Activated CD8-positive, alpha-beta memory T cell treated with anti-CD3 and anti-CD28 coated beads for 1 hour (primary cell): Measurements from ENCODE around the gene MT1B.
A peak's percentile ranks its signal among the peaks of the same experiment; 100 is the strongest.

Experiments
- DNase-seq, 2 donors: peaks; one replicate each; pipeline ENCODE4 v3.0.0-alpha.2; 2020; ENCODE audit warnings: low read depth in 1 of 2; ENCODE audit errors: extremely low read depth in 1 of 2

Gene MT1B

GRCh38 chr16:56636616-56637413 is 14.9 kb upstream of the MT1B start:
- DNase-seq, result no peak

- DNase-seq, result no peak
Measured at GRCh38 chr16:56637814-56638750, 13.6 kb upstream of the MT1B start, which contains the start of gene MT1A. MT1A (plus strand) TSS chr16:56638666; CDS start chr16:56638739, 73 bp downstream.

GRCh38 chr16:56639045-56639444 is 12.6 kb upstream of the MT1B start:
- no peak for DNase-seq

- no peak for DNase-seq
Measured at GRCh38 chr16:56640076-56640475, 11.6 kb upstream of the MT1B start.

GRCh38 chr16:56641166-56641565 is 10.5 kb upstream of the MT1B start:
- no peak for DNase-seq

GRCh38 chr16:56643080-56643778 is 8.5 kb upstream of the MT1B start:
- DNase-seq, result peak; percentile 42 to 57

GRCh38 chr16:56643833-56644232 is 7.9 kb upstream of the MT1B start:
- DNase-seq, result no peak

GRCh38 chr16:56645311-56645710 is 6.4 kb upstream of the MT1B start:
- no peak for DNase-seq

GRCh38 chr16:56645838-56646237 is 5.8 kb upstream of the MT1B start:
- DNase-seq, result no peak

GRCh38 chr16:56647641-56648431 is 3.9 kb upstream of the MT1B start:
- no peak for DNase-seq

- DNase-seq, result no peak
Measured at GRCh38 chr16:56649271-56649670, 2.4 kb upstream of the MT1B start.

- DNase-seq, result no peak
Measured at GRCh38 chr16:56649820-56650219, 1.9 kb upstream of the MT1B start.

- DNase-seq, result no peak
Measured at GRCh38 chr16:56652600-56652999, 914 bp downstream of the MT1B start.

GRCh38 chr16:56653218-56653617 is 1.5 kb downstream of the MT1B start:
- no peak for DNase-seq

GRCh38 chr16:56657555-56658326 is 6.1 kb downstream of the MT1B start, which contains the start of gene MT1F:
MT1F (plus strand) TSS chr16:56657959; CDS start chr16:56658059, 100 bp downstream.
- DNase-seq, result peak; percentile 24 to 62

GRCh38 chr16:56658327-56658875 is 6.7 kb downstream of the MT1B start:
- DNase-seq, result no peak

GRCh38 chr16:56662357-56663354 is 11.0 kb downstream of the MT1B start:
- DNase-seq, result no peak

GRCh38 chr16:56664506-56664905 is 12.8 kb downstream of the MT1B start:
- DNase-seq, result no peak
